Effector CD4-positive, alpha-beta T cell (primary cell): ENCODE measurements around the gene DMWD.
"Not testable (repeated sequence)": the region's sequence is repeated elsewhere in the genome, so short reads cannot be mapped to it uniquely, and the experiment has no call there.

Experiments used
- DNase-seq: peaks from one replicate; pipeline ENCODE4 v3.0.0-alpha.2; 2020

DMWD gene

DNA sequence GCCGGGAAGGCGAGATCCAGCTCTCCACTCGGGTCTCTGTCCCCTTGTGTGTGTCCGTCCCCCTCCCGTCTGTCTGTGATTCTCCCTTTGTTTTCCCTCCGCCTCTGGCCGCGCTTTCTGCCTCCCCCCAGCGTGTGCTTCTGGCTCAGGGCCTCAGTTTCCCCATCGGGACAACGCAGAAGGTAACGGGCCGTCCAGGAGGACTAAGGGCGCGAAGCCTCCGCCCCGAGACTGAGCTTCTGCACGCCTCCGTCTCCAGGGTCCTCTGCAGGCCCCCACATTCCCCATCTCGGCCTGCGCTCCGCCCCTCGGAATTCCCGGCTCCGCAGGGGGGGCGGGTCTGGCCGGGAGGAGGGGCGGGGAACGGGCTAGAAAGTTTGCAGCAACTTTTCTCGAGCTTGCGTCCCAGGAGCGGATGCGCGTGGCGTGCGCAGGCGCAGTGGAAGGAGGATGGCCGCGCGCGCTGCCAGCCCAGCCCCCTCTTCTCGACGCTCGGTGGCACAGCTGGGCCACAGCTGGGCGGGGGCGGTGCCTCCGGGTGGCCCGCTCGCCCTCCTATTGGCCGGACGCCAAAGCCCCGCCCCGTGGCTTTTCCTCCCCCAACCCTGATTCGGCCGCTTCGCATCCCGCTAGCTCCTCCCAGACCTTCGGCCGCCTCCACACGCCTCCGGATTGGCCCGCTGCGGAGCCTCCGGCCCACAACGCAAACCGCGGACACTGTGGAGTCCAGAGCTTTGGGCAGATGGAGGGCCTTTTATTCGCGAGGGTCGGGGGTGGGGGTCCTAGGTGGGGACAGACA, 23.5 kb downstream of the DMWD start, which contains the start of gene SIX5:
Gene SIX5 (minus strand): TSS at position 269 of the 799 bp plus-strand sequence. CDS start 408 bp downstream, outside the sequence.
- peak; percentile 88 for DNase-seq

DNA sequence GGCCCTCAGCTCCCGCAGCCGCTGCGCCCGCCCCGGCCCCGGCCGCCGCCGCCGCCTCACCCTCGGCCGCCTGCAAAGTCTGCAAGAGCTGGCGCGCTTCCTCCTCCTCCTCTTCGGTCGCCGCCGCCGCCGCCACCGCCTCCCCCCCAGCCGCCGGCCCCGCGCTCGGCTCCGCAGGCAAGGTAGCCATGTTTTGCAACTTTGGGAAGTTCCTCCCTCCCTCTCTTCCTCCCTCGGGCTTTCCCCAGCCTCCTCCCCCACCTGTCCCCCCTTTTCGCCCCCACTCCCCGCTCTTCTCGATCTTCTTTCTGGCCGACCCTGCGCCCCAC, 24.0 kb downstream of the DMWD start:
- peak; percentile 30 for DNase-seq

DNA sequence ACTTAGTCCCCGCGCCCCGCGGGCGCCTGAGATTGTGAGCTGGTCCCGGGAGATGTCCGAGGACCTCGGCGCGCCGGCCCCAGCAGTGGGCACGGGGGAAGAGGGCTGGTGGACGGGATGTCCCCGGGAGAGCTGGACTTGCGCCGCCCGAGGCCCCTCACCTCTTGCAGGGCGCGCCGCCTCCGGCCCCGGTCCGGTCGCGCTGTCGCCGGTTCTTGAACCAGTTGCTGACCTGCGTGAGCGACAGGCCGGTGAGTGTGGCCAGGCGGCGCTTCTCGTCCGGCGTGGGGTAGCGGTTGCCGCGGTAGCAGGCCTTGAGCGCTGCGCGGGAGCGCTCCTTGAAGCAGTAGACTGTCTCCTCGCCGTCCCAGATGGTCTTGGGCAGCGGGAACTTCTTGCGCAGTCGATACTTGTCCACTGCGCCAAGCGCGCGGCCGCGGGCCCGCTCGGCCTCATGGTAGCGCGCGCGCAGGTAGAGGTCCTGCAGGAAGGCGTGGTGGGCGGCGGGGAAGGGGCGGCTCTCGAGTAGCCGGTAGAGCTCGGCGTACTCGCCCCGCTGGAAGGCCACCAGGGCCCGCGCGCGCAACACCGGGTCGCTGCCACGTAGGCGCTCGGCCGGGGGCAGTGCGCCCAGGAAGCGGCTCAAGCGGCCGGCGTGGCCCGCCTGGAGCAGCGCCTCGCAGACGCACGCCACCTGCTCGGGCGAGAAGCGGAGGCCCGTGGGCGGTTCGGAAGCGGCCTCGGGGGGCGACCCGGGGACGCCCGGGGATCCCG, 24.6 kb downstream of the DMWD start:
- DNase-seq: no peak

DNA sequence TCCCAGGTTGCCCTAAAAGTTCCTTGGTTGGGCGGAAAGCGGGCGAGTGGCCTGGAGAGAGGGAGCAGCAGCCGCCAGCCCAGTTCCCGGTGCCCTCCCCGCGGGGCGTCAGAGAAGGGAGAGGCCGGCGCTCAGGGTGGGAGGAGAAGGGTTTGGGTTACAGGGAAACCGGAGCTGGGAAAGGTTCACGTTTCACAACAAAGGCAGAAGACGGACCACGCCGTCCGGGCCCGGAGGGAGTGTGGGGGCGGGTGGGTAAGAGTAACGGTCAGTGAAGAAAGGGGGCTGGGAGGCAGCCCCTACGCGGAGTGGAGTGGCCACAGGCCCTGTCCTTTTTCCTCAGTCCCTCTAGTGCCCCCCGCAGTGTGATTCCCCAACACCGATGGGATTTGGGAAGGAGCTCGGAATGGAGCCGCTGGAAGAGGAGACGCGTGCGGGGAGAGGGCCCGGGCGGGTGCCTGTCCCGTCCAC, 25.2 kb downstream of the DMWD start:
- DNase-seq: no peak

DNA sequence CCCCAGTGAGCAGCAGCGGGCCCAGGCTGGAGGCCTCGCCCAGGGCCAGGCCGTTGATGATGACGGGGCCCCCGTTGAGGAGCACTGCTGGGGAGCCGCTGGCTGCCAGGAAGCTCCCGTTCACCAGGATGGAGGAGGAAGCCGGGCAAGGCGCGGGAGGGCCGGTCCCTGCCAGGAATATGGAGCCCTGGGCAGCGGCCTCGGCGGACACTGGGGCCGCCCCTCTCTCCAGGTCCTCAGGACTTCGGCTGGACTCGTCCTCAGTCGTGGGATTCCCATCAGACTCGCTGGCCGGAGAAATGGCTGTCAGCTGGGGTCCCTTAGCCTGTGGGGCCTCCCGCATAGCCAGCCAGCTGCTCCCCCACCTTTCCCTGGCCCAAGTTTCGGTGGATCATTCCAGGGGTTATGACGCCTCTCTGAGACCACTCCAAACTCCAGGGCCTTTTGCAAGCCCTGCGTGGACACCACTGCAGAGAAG, 25.7 kb downstream of the DMWD start:
- no peak for DNase-seq

DNA sequence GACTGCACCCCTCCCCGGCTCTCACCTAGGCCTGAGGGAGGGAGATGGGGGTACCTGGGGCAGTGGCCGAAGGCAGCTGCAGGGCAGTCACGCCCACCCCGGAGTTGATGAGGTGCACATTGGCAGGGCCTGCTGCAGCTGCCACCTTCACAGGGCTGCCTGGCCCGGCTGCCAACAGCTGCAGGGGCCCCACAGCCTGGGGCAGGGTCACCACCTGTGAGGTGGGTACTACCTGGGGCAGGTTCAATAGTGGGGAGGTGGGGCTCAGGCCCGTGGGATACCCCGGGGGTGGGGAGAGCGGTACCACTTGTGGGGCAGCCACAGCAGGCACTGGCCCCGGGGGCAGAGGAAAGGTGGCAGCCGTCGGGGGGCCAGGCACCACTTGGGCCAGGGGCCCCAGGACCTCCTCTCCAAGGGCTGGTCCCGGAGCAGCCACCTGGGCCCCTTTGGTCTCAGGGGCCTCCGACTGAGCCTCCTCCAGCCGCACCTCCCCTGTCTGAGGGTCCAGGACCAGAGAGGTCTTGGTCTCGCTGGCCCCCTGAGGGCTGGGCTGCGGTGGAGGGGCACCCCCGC, 26.3 kb downstream of the DMWD start:
- no peak for DNase-seq

DNA sequence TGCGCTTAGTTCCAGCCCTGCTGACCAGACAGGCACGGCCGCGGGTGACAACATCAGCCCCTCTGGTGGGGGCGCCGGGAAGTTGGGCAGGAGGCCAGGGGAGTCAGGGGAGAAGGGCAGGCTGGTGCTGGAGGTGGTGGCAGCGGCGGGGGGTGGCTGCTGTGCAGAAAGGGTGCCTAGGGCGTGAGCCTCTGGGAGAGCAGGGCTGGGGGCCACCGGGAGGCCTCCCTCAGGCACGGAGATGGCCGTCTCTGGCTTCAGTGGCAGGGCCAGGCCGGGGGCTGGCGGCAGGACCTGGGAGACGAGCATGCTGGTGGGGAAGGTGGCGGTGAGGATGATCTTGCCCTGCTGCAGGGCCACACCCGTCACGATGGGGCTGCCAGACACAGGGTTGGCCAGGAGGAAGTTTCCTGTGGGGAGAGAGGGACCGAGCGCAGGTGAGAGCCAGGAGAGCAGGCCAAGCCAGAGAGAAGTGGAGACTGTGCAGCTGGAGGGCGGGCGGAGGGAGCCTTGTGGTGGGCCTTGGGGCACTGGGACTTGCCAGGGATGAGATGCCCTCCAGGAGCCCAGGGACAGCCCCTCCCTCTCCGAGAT, 26.8 kb downstream of the DMWD start:
- no peak for DNase-seq

DNA sequence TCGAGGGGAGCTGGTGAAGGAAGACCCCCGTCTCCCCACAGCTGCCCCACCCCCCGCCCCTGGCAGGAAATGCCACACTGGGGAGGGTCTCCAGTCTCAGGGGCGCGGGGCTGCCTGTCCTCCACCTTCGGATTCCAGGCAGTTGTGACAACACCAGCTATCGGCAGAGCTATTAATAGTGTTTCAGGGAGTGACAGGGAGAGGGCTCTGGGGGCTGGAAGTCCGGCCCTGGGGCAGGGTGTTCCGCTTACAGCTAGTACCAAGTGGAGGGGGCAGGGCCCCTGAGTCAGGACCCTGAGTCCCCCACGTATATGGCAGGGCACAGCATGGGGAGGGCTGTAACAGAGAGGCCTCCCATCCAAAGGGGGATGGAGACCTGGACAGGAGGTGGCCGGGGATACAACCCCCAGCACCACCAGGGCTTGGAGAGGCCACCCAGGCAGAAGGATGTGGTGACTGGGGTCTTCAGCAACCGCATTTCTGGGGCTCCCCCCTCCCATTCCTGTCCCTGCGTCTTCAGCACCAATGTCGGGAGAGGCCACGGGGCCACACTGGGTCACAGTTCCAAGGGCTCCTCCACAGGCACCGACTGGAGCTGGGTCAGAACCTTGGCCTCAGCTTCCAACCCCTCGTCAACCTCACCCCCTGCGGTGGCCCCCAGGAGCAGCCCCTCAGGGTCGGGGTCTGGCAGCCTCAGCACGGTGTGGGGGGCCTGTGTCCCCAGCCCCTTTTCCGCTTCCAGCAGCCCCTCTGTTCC, 27.5 kb downstream of the DMWD start:
- DNase-seq: no peak

DNA sequence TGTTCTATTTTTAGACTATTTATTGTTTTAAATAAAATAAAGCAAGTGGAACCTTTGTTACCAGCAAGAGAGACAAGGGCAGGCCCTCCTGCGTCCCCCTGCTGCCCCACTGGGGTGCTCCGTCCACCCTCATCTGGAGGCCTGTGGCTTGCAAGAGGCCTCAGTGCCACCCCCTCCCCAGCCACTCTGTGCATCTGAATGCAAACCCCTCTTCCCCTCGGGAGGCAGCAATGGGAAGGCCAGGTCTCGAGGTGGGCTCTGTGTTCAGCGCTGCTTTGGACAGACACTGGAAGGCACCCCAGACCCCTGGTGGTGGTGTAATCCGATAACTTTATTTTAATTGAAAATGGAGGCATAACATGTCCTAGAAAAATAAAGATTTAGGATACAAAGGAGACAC, 28.2 kb downstream of the DMWD start:
- DNase-seq: no peak

DNA sequence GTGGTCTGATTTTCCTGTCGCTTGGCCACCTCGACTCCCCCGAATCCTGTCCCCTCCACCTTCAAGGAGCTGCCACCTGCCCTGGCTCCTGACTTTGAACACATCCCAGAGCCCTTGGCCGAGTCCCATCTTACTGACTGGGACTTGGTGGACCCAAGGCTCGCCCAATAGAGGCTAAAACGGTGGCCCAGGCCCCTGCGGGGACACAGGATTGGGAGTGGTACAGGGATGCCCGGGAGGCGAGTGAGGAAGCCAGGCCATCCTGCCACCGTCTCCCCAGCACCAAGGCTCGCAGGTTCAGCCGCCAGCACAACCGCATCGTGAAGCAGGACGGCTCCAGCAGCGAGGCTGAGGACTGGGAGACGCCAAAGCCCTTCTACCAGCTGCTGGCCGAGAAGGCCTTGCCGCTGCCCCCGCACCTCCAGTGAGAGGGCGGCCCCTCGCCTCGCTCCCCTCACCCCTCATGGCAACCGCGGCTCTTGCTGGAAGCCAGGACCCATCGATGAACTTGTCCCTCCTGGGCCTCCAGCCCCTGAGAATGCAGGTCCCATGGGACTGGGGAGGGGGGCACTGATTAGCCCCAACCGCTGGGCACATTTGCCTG, 28.9 kb downstream of the DMWD start:
- DNase-seq: no peak

DNA sequence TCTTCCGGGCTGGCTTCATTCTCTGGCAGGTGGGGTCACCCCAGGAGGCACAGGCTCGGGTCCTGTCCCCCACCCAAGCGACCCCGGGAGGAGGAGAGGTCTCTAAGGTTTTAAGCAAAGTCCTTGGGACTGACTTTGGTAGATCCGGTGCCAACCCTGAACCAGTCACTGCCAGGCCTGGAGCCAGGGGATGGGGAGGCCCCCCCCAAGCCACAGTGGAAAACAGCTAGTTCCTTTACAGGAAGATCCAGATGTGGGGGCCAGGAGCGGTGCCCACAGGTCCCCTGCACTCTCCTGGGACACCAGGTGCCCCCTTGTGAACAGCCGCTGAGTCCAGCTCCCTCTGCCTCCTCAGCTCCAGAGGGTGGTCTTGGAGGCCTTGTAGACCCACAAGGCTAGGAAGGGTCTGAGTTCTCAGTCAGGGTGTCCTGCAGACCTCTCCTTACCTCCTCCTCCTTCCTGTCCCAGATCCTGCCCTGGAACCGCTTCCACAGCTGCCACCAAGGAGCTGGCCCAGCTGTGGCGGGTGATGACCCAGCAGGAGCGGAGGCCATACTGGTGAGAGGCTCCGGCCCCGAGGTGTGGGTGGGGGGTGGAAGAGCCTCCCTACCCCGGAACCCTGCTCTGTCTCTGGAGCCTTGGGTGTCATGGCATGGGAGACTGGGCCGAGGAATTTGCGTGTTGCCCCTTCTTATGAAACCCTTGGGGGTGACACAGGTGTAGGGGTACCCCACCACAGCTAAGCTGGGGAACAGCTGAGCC, 29.6 kb downstream of the DMWD start:
- DNase-seq: no peak

DNA sequence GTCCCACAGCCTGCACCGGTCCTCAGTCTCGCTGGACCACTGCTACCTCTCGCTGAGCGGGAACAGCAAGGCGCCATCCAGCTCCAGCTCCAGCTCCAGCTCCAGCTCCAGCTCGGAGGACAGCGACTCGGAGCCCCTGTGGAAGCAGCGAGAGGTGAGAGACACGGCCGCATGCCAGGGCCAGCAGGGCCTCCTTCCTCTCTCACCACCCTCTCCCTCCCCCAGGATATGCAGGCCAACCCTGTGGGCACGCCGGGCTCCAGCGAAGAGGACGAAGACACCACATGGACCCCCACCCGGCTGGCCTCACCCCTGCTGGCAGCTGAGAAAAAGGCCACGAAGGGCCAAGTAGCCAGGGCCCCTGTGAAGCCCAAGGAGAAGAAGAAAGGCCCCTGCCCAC, 30.9 kb downstream of the DMWD start:
- no peak for DNase-seq

DNA sequence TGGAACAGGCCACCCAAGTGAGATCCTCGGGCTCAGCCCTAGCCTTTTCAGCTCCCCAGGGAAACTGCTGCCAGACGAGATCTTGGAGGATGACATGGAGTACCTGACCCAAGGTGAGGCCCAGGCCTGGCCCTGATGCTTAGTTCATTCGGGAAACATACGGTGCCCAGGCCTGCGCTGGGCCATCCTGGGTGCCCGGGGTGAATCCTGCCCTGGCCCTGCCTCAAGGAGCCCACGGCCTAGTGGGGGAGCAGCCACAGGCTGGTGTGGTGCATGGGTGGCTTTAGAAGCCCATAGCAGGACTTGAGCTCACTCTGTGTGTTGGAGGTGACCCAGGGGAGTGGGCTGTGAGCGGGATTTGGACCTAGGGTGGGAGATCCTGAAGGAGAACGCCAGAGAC, 33.7 kb downstream of the DMWD start:
- no peak for DNase-seq

DNA sequence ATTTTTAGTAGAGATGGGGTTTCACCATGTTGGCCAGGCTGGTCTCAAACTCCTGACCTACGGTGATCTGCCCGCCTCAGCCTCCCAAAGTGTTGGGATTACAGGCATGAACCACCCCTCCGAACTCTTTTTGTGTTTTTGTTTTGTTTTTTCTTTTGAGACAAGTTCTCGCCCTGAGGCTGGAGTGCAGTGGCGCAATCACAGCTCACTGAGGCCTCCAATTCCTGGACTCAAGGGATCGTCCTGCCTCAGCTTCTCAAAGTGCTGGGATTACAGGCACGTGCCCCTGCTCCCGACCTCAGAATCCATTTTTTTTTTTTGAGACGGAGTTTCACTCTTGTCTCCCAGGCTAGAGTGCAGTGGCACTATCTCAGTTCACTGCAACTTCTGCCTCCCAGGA, 35.0 kb downstream of the DMWD start:
- DNase-seq: no peak

DNA sequence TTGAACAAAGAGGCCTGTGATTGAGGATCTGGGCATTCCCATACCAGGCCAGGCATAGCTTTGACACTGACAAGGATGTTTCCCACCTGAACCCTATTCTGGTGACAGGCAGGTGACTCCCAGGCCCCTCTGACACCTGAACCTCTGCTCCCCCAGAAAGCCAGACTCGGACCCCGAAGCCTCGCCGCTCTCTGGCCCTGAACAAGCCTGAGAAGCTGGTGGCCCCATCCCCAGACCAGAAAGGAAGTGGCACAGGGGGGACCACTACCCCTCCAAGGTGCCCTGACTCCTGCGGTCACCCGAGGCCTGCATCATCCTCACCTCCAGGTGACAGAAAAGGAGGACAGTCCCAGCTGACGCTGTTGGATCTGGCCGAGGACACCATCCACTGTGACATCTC, 38.3 kb downstream of the DMWD start:
- DNase-seq: no peak

DNA sequence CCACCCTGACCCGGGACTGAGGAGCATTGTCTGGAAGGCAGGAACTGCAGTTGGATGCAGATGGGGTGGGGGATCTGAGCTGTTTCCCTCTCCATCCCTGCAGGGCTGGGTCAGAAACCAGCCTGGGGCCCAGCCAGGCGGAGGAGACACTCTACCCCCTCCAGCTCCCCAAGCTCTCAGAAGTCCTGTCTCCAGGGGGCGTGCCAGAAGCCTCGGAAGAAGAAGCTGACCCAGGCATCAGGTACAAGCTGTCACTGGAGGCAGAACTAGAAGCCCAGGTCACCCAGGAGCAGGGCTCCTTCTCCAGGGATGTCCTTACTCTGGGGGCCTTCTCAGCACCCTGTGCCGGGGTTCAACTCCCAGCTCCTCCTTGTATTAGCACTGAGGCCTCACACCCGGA, 39.1 kb downstream of the DMWD start:
- DNase-seq: no peak

DNA sequence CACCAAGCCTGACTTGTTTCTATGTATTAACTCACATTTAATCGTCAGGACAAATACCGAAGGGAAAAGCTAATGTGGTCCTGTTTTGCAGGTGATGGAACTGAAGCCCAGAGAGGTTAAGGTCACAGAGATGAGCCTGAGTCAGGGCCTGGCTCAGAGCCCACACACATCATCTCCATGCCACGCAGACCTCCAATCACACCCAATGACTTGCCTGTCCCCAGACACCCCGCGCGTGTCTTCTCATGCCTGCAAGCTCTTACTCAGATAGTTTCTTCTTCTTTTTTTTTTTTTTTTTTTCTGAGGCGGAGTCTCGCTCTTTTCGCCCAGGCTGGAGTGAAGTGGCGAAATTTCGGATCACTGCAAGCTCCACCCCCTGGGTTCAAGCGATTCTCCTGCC, 40.0 kb downstream of the DMWD start:
- DNase-seq: no peak

DNA sequence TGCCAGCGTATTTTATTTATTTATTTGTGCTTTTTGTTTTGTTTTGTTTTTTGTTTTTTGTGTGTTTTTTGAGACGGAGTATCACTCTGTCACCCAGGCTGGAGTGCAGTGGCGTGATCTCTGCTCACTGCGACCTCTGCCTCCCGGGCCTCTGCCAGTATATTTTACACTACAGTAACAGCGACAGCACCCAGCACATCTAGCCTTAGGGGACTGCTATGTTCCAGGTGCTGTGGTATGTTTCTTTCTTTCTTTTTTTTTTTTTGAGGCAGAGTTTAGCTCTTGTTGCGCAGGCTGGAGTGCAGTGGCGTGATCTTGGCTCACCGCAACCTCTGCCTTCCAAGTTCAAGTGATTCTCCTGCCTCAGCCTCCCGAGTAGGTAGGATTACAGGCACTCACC, 41.2 kb downstream of the DMWD start:
- DNase-seq: not testable (repeated sequence)

DNA sequence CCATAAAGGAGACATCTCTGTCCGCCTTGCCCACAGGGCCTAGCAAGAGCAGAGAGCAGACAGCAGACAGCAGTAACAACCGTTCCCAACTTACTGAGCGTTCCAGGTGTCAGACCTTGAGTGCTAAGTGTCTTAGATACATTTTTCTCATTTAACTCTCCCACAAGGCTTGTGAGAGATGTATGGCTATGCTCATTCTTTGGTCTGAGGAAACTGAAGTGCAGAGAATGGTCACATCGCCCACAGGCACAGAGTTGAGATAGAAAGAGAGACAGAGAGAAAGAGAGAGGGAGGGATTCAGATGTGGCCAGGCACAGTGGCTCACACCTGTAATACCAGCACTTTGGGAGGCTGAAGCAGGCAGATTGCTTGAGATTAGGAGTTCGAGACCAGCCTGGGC, 45.1 kb downstream of the DMWD start:
- DNase-seq: no peak

DNA sequence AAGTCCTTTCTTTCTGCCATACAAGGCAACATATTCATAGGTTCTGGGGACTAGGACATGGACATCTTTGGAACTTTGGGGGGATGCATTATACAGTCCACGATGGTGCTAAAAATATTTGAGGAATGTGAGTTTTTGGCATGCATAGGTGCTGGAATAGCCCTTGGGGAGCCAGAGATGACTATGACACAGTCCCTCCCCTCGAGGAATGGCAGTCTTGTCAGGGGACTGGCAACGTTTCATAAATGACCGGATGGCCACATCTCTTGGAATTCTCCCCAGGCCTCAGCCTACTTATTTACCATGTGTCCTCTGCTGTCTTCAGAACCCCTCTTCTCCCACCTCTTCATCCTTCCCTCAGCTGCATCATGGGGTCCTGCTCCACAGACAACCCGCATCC, 45.8 kb downstream of the DMWD start:
- DNase-seq: no peak

DNA sequence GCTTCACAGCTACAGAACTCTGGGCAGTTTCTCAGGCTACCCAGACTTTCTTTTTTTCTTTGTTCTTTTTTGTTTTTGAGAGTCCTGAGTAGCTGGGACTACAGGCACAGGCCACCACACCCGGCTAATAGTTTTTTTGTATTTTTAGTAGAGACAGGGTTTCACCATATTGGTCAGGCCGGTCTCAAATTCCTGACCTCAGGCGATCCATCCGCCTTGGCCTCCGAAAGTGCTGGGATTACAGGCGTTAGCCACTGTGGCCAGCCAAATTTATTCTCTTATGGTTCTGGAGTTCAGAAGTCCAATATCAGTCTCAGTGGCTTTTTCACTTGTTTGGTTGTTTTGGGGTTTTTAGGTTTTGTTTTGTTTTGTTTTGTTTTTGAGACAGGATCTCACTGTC, 47.0 kb downstream of the DMWD start:
- DNase-seq: no peak
